Fibroblast of villous mesenchyme (primary cell): ENCODE measurements around the gene SERPINA3. TPM values are rescaled to one million over a fixed set of nuclear protein-coding genes. Genes with fewer than 3 reads are reported as not detected.

Experiments used
- DNase-seq: peaks from one replicate; pipeline ENCODE4 v3.0.0-alpha.2; 2010; ENCODE audit warnings: low read depth
- H3K4me3 ChIP-seq: 2 replicates; pipeline ENCODE4 v1.5.1; 2011; ENCODE audit warnings: low read depth, mild to moderate bottlenecking, low read length
- CTCF ChIP-seq: IDR thresholded peaks from 2 replicates; pipeline ENCODE4 v1.5.1; 2012; ENCODE audit warnings: low read depth, mild to moderate bottlenecking, low read length; ENCODE audit not compliant: insufficient read depth
- total RNA-seq: library from RNA; depleted of rRNA; stranded (reverse); fragments of >200 nt; gene quantifications from 2 replicates; pipeline ENCODE4 v1.2.3, GENCODE V29; 2012

Gene SERPINA3
- total RNA-seq, 1 donor: not detected

DNA sequence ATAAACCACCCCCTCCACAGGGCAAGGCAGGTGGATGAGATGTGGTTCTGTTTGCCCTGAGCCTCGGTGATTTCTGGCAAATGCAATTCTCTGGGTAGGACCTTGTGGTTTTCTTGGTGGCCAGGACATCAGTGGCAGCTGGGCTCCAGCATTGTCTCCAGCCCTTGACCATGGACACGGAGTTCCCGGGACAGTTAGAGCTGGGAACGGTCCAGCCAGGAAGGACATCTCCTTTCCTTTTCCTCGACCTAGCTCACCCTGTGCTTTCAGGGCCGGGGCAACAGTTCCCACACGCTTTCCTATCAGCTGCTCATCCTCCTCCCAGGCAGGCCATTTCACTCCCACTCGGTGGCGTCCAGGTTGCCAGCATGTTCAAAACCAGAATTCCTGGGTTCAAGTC lies 41.8 kb upstream of the SERPINA3 start:
- TF ChIP-seq CTCF: no peak
- no peak overlapping the region for H3K4me3 ChIP-seq
- no peak for DNase-seq

DNA sequence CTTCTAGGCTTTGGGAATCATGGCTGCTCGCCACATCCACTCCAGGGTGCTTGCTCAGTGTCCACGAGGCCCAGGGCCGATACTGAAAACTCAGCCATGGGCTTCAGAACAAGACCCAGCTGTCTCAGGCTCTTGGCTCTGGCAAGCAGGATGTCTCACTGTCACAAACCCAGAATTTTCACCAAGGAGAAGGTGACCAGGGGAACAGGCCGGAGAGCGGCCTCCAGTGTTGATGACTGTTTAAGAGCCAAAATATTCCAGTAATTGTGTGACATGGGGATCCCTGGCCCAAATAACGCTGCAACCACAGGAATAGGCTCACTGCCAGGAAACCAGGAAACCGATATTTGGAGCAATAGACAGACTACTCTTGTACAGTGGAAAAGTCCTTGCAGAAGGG lies 40.8 kb upstream of the SERPINA3 start:
- DNase-seq: no peak
- no peak for TF ChIP-seq CTCF
- no peak overlapping the region for H3K4me3 ChIP-seq

DNA sequence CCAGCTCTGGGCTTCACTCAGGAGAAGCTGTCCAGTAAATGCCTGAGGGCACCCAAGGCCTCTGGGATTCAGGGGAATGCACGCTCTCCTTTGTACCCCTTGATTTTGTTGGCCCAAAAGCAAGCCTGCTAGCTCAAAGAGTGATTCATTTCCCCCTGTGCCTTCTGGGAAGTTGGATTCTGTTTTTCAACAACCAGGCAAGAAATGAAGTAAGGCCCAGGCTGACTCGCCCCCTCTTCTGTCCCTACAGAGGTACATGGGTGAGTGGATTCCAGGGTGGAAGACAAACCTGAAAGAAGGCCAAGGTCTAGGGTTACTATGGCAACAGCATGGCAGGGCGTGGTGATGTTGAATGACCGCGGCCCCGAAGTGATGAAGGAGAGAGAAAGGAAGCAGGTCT lies 40.2 kb upstream of the SERPINA3 start:
- no peak for DNase-seq
- no peak for TF ChIP-seq CTCF
- H3K4me3 ChIP-seq: no peak overlapping the region

DNA sequence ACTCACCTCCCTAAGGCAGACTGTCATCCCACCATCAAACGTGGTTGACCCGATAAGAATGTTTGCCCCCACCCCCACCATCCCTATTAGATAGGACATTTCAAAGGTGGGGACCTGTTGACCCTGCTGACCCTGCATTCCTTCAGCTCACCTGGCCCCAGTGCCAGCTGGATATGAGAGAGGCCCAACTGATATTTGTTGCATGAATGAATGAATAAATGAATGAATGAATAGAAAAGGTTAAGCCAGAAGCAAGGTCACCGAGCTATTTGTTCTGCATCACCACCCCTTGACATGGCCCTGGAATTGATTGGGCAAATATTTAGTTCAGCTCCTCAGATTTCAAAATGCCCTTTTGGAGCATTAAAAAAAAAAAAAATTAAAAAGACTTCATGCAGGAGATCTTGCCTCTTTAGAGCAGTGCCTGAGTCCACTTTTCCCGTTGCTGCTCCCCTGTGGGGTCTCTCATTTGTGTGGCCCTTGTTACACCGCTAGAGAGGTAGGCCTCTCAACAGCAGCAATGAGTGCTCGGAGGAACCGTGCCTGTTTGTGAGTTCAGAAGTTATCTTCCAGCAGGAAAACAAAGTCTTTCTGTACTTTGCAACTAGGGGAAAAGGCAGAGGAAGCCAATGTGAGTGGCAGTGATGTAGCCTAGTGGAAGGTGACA lies 39.4 kb upstream of the SERPINA3 start:
- H3K4me3 ChIP-seq: no peak overlapping the region
- DNase-seq: no peak
- no peak for TF ChIP-seq CTCF

- no peak for DNase-seq
- no peak overlapping the region for H3K4me3 ChIP-seq
- no peak for TF ChIP-seq CTCF
Measured at GRCh38 chr14:94573475-94574277, 38.5 kb upstream of the SERPINA3 start.

- H3K4me3 ChIP-seq: no peak overlapping the region
- TF ChIP-seq CTCF: no peak
- DNase-seq: no peak
Measured at GRCh38 chr14:94574336-94574735, 37.9 kb upstream of the SERPINA3 start.
